ENCODE measurements around the gene IQCN.

Gene IQCN

GRCh38 chr19:18264971-18265540, 9.2 kb downstream of the IQCN start:
- no peak for DNase-seq

- no peak for DNase-seq
These were observed 10.0 kb downstream of the IQCN start for GRCh38 chr19:18264137-18264854.

- DNase-seq = no peak
These were observed 10.7 kb downstream of the IQCN start for GRCh38 chr19:18263324-18264136.

- DNase-seq = no peak
These were observed 11.3 kb downstream of the IQCN start for GRCh38 chr19:18262917-18263316.

- DNase-seq = no peak
These were observed 12.1 kb downstream of the IQCN start for GRCh38 chr19:18262144-18262543.

- DNase-seq = no peak
These were observed 12.8 kb downstream of the IQCN start for GRCh38 chr19:18261474-18261873.

- DNase-seq = no peak
These were observed 14.4 kb downstream of the IQCN start for GRCh38 chr19:18259893-18260292.

- DNase-seq = peak in 1 of 14 donors; percentile 54
These were observed 16.5 kb downstream of the IQCN start for GRCh38 chr19:18257503-18258470.

GRCh38 chr19:18254546-18255503, 19.4 kb downstream of the IQCN start:
- DNase-seq = no peak

GRCh38 chr19:18253716-18254115, 20.5 kb downstream of the IQCN start:
- no peak for DNase-seq

GRCh38 chr19:18253130-18253529, 21.1 kb downstream of the IQCN start:
- no peak for DNase-seq

GRCh38 chr19:18252370-18252717, 21.9 kb downstream of the IQCN start:
- no peak for DNase-seq

GRCh38 chr19:18251587-18252369, 22.5 kb downstream of the IQCN start:
- DNase-seq = peak in 11 of 14 donors; percentile 8 to 69 (median 32)

- DNase-seq = no peak
These were observed 24.4 kb downstream of the IQCN start for GRCh38 chr19:18249834-18250233.

- DNase-seq = no peak
These were observed 29.0 kb downstream of the IQCN start for GRCh38 chr19:18245297-18245696.

GRCh38 chr19:18239303-18239702, 34.9 kb downstream of the IQCN start:
- no peak for DNase-seq

GRCh38 chr19:18234194-18234593, 40.1 kb downstream of the IQCN start:
- DNase-seq = no peak

GRCh38 chr19:18233224-18233825, 40.9 kb downstream of the IQCN start:
- peak in 1 of 14 donors; percentile 22 for DNase-seq

GRCh38 chr19:18232540-18233223, 41.6 kb downstream of the IQCN start:
- DNase-seq = peak in 1 of 14 donors; percentile 22

Data from C1 segment of cervical spinal cord (tissue), 14 donors.